ENCODE data around the gene GAS2L3. TPM values are rescaled to one million over a fixed set of nuclear protein-coding genes. Genes with fewer than 3 reads are reported as not detected.

GAS2L3 gene
- total and polyA plus RNA-seq, 2 of the 8 experiments (the other 6 are each of a cell fraction or from before 2014, with no cell fraction given) = 2.1 to 19.3 TPM

- Histone ChIP-seq H3K56ac (replicated peaks; ENCODE audit: insufficient read length, low read depth, low read length) (no peak overlapping the region), H3K14ac (ENCODE audit: insufficient read length) (no peak overlapping the region), H3K4me1 (replicated peaks in 1 of 4; ENCODE audit: control insufficient read depth in 3 of 4, insufficient read depth in 4 of 4, low read length in 3 of 4) (peaks cover 0 to 3% (median 0%) of the 10 kb centered on the region in 4 experiments; a peak in 2 of 7 replicates), H4K5ac (ENCODE audit: insufficient read length, low read depth, low read length) (no peak overlapping the region), H4K91ac (replicated peaks; ENCODE audit: insufficient read length, low read length) (no peak overlapping the region), H2AFZ (ENCODE audit: low read length) (no peak overlapping the region; the same call in 1 of the 2 replicates), H2BK12ac (ENCODE audit: low read depth, low read length) (no peak overlapping the region), H2BK5ac (ENCODE audit: low read depth, low read length) (no peak overlapping the region), H4K20me1 (replicated peaks in 1 of 2; ENCODE audit: control insufficient read depth in 1 of 2, insufficient read depth in 2 of 2, low read length in 2 of 2) (no peaks in the 10 kb centered on the region), H3K4me2 (ENCODE audit: insufficient read depth in 1 of 2, low read depth in 2 of 2, low read length in 2 of 2) (no peak overlapping the region), H3K9ac (replicated peaks in 1 of 4; ENCODE audit: extremely low read depth in 1 of 4, low read depth in 3 of 4, low read length in 3 of 4) (no peak overlapping the region), H2AK5ac (ENCODE audit: low read depth, low read length) (no peak overlapping the region), H2BK20ac (ENCODE audit: low read length) (no peak overlapping the region), H2BK15ac (ENCODE audit: low read length) (no peak overlapping the region), H3K9me3 (ENCODE audit: insufficient read depth in 2 of 2, low read depth in 1 of 2, low read length in 1 of 2) (no peaks in the 10 kb centered on the region), H3K79me1 (ENCODE audit: low read depth, low read length) (no peaks in the 10 kb centered on the region), H3K79me2 (ENCODE audit: control insufficient read depth in 1 of 2, insufficient read depth in 2 of 2, low read length in 2 of 2) (no peaks in the 10 kb centered on the region), H3K4me3 (ENCODE audit: extremely low read depth in 1 of 4, insufficient read depth in 2 of 4, low read depth in 3 of 4, low read length in 4 of 4) (no peak overlapping the region), H3K36me3 (ENCODE audit: control insufficient read depth in 2 of 4, insufficient read depth in 4 of 4, low read length in 3 of 4) (no peaks in the 10 kb centered on the region), H3K27me3 (replicated peaks in 1 of 4; ENCODE audit: control insufficient read depth in 3 of 4, extremely low read depth in 1 of 4, insufficient read depth in 3 of 4, low read length in 3 of 4) (no peaks in the 10 kb centered on the region), H4K8ac (ENCODE audit: extremely low read depth, insufficient read depth, low read length) (no peak overlapping the region), H3K23ac (ENCODE audit: insufficient read length) (no peak overlapping the region), H3K18ac (ENCODE audit: extremely low read depth, low read length) (no peak overlapping the region), H3K27ac (ENCODE audit: low read depth, low read length) (no peak overlapping the region), H3K23me2 (ENCODE audit: low read depth, low read length) (no peaks in the 10 kb centered on the region), H3K4ac (replicated peaks; ENCODE audit: insufficient read length, low read depth, low read length) (no peak overlapping the region), H2BK120ac (replicated peaks; ENCODE audit: low read depth, low read length) (no peak overlapping the region)
- WGBS, 2 experiments (ENCODE audit: extremely low coverage in 1 of 2, insufficient coverage in 1 of 2, insufficient read length in 1 of 2, insufficient replicate concordance in 2 of 2, low coverage in 1 of 2, low lambda C conversion rate in 2 of 2, missing lambda C conversion rate in 1 of 2) = 79% methylated on average over 2 of the region's 2 CpGs; no CpG with 5 or more reads in 1 of the 2 experiments
- no peak for TF ChIP-seq NANOG (IDR thresholded peaks at IDR 0.05; ENCODE audit: insufficient read depth, low read depth, low read length, poor library complexity, severe bottlenecking)
- TF ChIP-seq SIRT6 (IDR thresholded peaks at IDR 0.05; ENCODE audit: low read length) = no peak
- TF ChIP-seq YY1 (IDR thresholded peaks at IDR 0.05; ENCODE audit: low read depth, low read length) = no peak
- TF ChIP-seq, protein P1, sequence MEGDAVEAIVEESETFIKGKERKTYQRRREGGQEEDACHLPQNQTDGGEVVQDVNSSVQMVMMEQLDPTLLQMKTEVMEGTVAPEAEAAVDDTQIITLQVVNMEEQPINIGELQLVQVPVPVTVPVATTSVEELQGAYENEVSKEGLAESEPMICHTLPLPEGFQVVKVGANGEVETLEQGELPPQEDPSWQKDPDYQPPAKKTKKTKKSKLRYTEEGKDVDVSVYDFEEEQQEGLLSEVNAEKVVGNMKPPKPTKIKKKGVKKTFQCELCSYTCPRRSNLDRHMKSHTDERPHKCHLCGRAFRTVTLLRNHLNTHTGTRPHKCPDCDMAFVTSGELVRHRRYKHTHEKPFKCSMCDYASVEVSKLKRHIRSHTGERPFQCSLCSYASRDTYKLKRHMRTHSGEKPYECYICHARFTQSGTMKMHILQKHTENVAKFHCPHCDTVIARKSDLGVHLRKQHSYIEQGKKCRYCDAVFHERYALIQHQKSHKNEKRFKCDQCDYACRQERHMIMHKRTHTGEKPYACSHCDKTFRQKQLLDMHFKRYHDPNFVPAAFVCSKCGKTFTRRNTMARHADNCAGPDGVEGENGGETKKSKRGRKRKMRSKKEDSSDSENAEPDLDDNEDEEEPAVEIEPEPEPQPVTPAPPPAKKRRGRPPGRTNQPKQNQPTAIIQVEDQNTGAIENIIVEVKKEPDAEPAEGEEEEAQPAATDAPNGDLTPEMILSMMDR (IDR thresholded peaks at IDR 0.05; ENCODE audit: control extremely low read depth in 1 of 3, insufficient read depth in 1 of 3, low read depth in 1 of 3, low read length in 3 of 3) = 0 out of 4 replicates have a peak, but pooled peaks of 1 of the 3 experiments have one; percentile 5
- TF ChIP-seq MAFK (IDR thresholded peaks at IDR 0.05; ENCODE audit: low read depth, low read length) = no peak
- no peak for TF ChIP-seq SIX5 (IDR thresholded peaks at IDR 0.05; ENCODE audit: low read depth, low read length)
- TF ChIP-seq SP1 (IDR thresholded peaks at IDR 0.05; ENCODE audit: low read depth, low read length) = no peak
- TF ChIP-seq HDAC6 (IDR thresholded peaks at IDR 0.05; ENCODE audit: low read depth, low read length) = no peak
- ChIA-PET POLR2A (ENCODE audit: partially characterized antibody) (no interaction called here), CTCF (ENCODE audit: partially characterized antibody) (interaction anchor here (0.8 to 1.8 kb wide), 13 partner anchors 10 to 451 kb away, joined by 3 to 7 read pairs (median 4); no protein-coding TSS in a partner anchor)
- no peak for DNase-seq (ENCODE audit: low read depth in 1 of 2, low spot score in 2 of 2)
- no peak for FAIRE-seq
Measured at GRCh38 chr12:100666588-100666987, 93.1 kb downstream of the GAS2L3 start.
